Measurements from ENCODE around the gene KMT2B.

GRCh38 chr19:35734889-35735288, 17.1 kb downstream of the KMT2B start:
- TF ChIP-seq POLR2AphosphoS5 (IDR thresholded peaks at IDR 0.05; ENCODE audit: low read depth, low read length): no peak
- no peak for TF ChIP-seq TAF1 (IDR thresholded peaks at IDR 0.05; ENCODE audit: low read depth, low read length)

Measured in GM12891 (cell line).